Measurements from ENCODE around the gene LBX2.
"Not testable (repeated sequence)": the region's sequence is repeated elsewhere in the genome, so short reads cannot be mapped to it uniquely, and the experiment has no call there.

GRCh38 chr2:74460187-74460586 lies 39.2 kb downstream of the LBX2 start:
- TF ChIP-seq FOXM1 (IDR thresholded peaks at IDR 0.05; ENCODE audit: borderline replicate concordance); TARDBP (IDR thresholded peaks at IDR 0.05); BHLHE40 (IDR thresholded peaks at IDR 0.05; ENCODE audit: borderline replicate concordance); SP1 (IDR thresholded peaks at IDR 0.05); ELF4 (IDR thresholded peaks at IDR 0.05); NFRKB (IDR thresholded peaks at IDR 0.05): not testable (repeated sequence)

Measured in HEK293T (cell line).